ENCODE data around the gene CABLES1. TPM values are rescaled to one million over a fixed set of nuclear protein-coding genes. Genes with fewer than 3 reads are reported as not detected.

Gene CABLES1
- total RNA-seq, 1 donor from 2014 or later = 3.1 TPM

- no peak for DNase-seq
- Mint-ChIP-seq H3K27ac (ENCODE audit: unreplicated experiment) (no peak overlapping the region), H3K36me3 (ENCODE audit: unreplicated experiment) (no peaks in the 10 kb centered on the region), H3K4me1 (ENCODE audit: low read depth, unreplicated experiment) (no peaks in the 10 kb centered on the region), H3K27me3 (ENCODE audit: unreplicated experiment) (peaks cover 1% of the 10 kb centered on the region), H3K9me3 (ENCODE audit: unreplicated experiment) (no peaks in the 10 kb centered on the region), H3K4me3 (ENCODE audit: unreplicated experiment) (no peak overlapping the region)
- TF ChIP-seq CTCF (IDR thresholded peaks at IDR 0.05; ENCODE audit: partially characterized antibody, unreplicated experiment) = no peak
Measured at GRCh38 chr18:23114171-23114881, 21.0 kb upstream of the CABLES1 start.

- Mint-ChIP-seq H3K4me1 (ENCODE audit: low read depth, unreplicated experiment) (no peaks in the 10 kb centered on the region), H3K9me3 (ENCODE audit: unreplicated experiment) (no peaks in the 10 kb centered on the region), H3K36me3 (ENCODE audit: unreplicated experiment) (no peaks in the 10 kb centered on the region), H3K27me3 (ENCODE audit: unreplicated experiment) (peaks cover 1% of the 10 kb centered on the region), H3K27ac (ENCODE audit: unreplicated experiment) (no peak overlapping the region), H3K4me3 (ENCODE audit: unreplicated experiment) (no peak overlapping the region)
- DNase-seq = no peak
- no peak for TF ChIP-seq CTCF (IDR thresholded peaks at IDR 0.05; ENCODE audit: partially characterized antibody, unreplicated experiment)
Measured at GRCh38 chr18:23114911-23115310, 20.4 kb upstream of the CABLES1 start.

- Mint-ChIP-seq H3K4me1 (ENCODE audit: low read depth, unreplicated experiment) (no peaks in the 10 kb centered on the region), H3K4me3 (ENCODE audit: unreplicated experiment) (no peak overlapping the region), H3K27ac (ENCODE audit: unreplicated experiment) (no peak overlapping the region)
Measured at GRCh38 chr18:23115683-23116096, 19.6 kb upstream of the CABLES1 start.

GRCh38 chr18:23121133-23121532 lies 14.2 kb upstream of the CABLES1 start:
- H3K4me3 Mint-ChIP-seq (ENCODE audit: unreplicated experiment) = no peak overlapping the region
- H3K27ac Mint-ChIP-seq (ENCODE audit: unreplicated experiment) = no peak overlapping the region
- no peak for TF ChIP-seq CTCF (IDR thresholded peaks at IDR 0.05; ENCODE audit: partially characterized antibody, unreplicated experiment)
- H3K36me3 Mint-ChIP-seq (ENCODE audit: unreplicated experiment) = no peaks in the 10 kb centered on the region
- peaks cover 2% of the 10 kb centered on the region for H3K9me3 Mint-ChIP-seq (ENCODE audit: unreplicated experiment)
- DNase-seq = no peak
- H3K4me1 Mint-ChIP-seq (ENCODE audit: low read depth, unreplicated experiment) = no peaks in the 10 kb centered on the region
- H3K27me3 Mint-ChIP-seq (ENCODE audit: unreplicated experiment) = peaks cover 4% of the 10 kb centered on the region

More at GRCh38 chr18:23115683-23116096, 19.6 kb upstream of the CABLES1 start:
- H3K36me3 Mint-ChIP-seq (ENCODE audit: unreplicated experiment) = no peaks in the 10 kb centered on the region
- no peaks in the 10 kb centered on the region for H3K9me3 Mint-ChIP-seq (ENCODE audit: unreplicated experiment)
- TF ChIP-seq CTCF (IDR thresholded peaks at IDR 0.05; ENCODE audit: partially characterized antibody, unreplicated experiment) = no peak
- DNase-seq = no peak
- H3K27me3 Mint-ChIP-seq (ENCODE audit: unreplicated experiment) = peaks cover 1% of the 10 kb centered on the region

All from glutamatergic neuron (in vitro differentiated cells).